Measurements from ENCODE around the gene FOXF2.

The FOXF2 gene

GRCh38 chr6:1379017-1379787, 10.2 kb upstream of the FOXF2 start:
- no peak for DNase-seq

GRCh38 chr6:1379788-1380147, 9.6 kb upstream of the FOXF2 start:
- no peak for DNase-seq

GRCh38 chr6:1380625-1381427, 8.6 kb upstream of the FOXF2 start:
- no peak for DNase-seq

GRCh38 chr6:1381481-1382330, 7.7 kb upstream of the FOXF2 start:
- DNase-seq = no peak

GRCh38 chr6:1382331-1382882, 7.0 kb upstream of the FOXF2 start:
- DNase-seq = no peak

- no peak for DNase-seq
Observed at GRCh38 chr6:1382883-1383728, 6.3 kb upstream of the FOXF2 start.

- DNase-seq = no peak
Observed at GRCh38 chr6:1383729-1384548, 5.4 kb upstream of the FOXF2 start.

GRCh38 chr6:1384549-1385128, 4.7 kb upstream of the FOXF2 start:
- no peak for DNase-seq

GRCh38 chr6:1385129-1386037, 4.0 kb upstream of the FOXF2 start:
- no peak for DNase-seq

- DNase-seq = no peak
Observed at GRCh38 chr6:1386038-1386709, 3.2 kb upstream of the FOXF2 start.

- DNase-seq = no peak
Observed at GRCh38 chr6:1387538-1387875, 1.9 kb upstream of the FOXF2 start.

GRCh38 chr6:1387876-1388629, 1.3 kb upstream of the FOXF2 start:
- no peak for DNase-seq

GRCh38 chr6:1388630-1389368, 577 bp upstream of the FOXF2 start:
- DNase-seq = no peak

GRCh38 chr6:1390133-1390945, 963 bp downstream of the FOXF2 start:
- DNase-seq = no peak

- no peak for DNase-seq
Observed at GRCh38 chr6:1390946-1391799, 1.8 kb downstream of the FOXF2 start.

GRCh38 chr6:1391800-1392309, 2.5 kb downstream of the FOXF2 start:
- DNase-seq = no peak
